ENCODE results near the gene FLACC1.

- no peak for TF ChIP-seq POLR2AphosphoS5 (IDR thresholded peaks at IDR 0.05; ENCODE audit: low read depth, low read length)
- TF ChIP-seq TAF1 (IDR thresholded peaks at IDR 0.05; ENCODE audit: borderline replicate concordance, low read depth, low read length), result no peak
- no peak for TF ChIP-seq POLR2A (IDR thresholded peaks at IDR 0.05; ENCODE audit: low read depth, low read length)
These were observed 102.9 kb downstream of the FLACC1 start for GRCh38 chr2:201254081-201254730.
